A172 (cell line): ENCODE data around the gene MYO3B. TPM values are rescaled to one million over a fixed set of nuclear protein-coding genes. Genes with fewer than 3 reads are reported as not detected.

Experiments
- DNase-seq: peaks from one replicate; pipeline ENCODE4 v3.0.0-alpha.2; 2015; ENCODE audit warnings: low spot score
- total RNA-seq: library from RNA; depleted of rRNA; stranded (reverse); fragments of >200 nt; shearing (Covaris generic); gene quantifications from 2 replicates; pipeline ENCODE4 v1.2.3, GENCODE V29; 2014

The MYO3B gene
- total RNA-seq, 1 experiment from 2014 or later, result 0.03 TPM

GRCh38 chr2:170161516-170162270, 16.3 kb upstream of the MYO3B start:
- DNase-seq, result no peak

- DNase-seq, result peak; percentile 84
Measured at GRCh38 chr2:170162271-170162632, 15.7 kb upstream of the MYO3B start.

GRCh38 chr2:170163411-170164065, 14.4 kb upstream of the MYO3B start:
- DNase-seq, result no peak

- peak; percentile 42 for DNase-seq
Measured at GRCh38 chr2:170165129-170165528, 12.8 kb upstream of the MYO3B start.

GRCh38 chr2:170166735-170167134, 11.2 kb upstream of the MYO3B start:
- DNase-seq, result no peak

GRCh38 chr2:170170281-170171040, 7.5 kb upstream of the MYO3B start:
- no peak for DNase-seq

GRCh38 chr2:170176212-170176611, 1.7 kb upstream of the MYO3B start:
- no peak for DNase-seq

- DNase-seq, result no peak
Measured at GRCh38 chr2:170180031-170180566, 2.2 kb downstream of the MYO3B start.

GRCh38 chr2:170181602-170182001, 3.7 kb downstream of the MYO3B start:
- no peak for DNase-seq

- DNase-seq, result no peak
Measured at GRCh38 chr2:170185319-170185718, 7.4 kb downstream of the MYO3B start.

GRCh38 chr2:170189757-170190156, 11.8 kb downstream of the MYO3B start:
- DNase-seq, result no peak

GRCh38 chr2:170190172-170190571, 12.2 kb downstream of the MYO3B start:
- DNase-seq, result no peak

GRCh38 chr2:170191166-170191866, 13.4 kb downstream of the MYO3B start:
- no peak for DNase-seq

- DNase-seq, result no peak
Measured at GRCh38 chr2:170196963-170197362, 19.0 kb downstream of the MYO3B start.

GRCh38 chr2:170201275-170201674, 23.3 kb downstream of the MYO3B start:
- DNase-seq, result no peak

- no peak for DNase-seq
Measured at GRCh38 chr2:170201734-170202393, 23.9 kb downstream of the MYO3B start.

- DNase-seq, result no peak
Measured at GRCh38 chr2:170202437-170202836, 24.5 kb downstream of the MYO3B start.

- DNase-seq, result no peak
Measured at GRCh38 chr2:170204298-170204951, 26.5 kb downstream of the MYO3B start.

- no peak for DNase-seq
Measured at GRCh38 chr2:170206246-170206645, 28.3 kb downstream of the MYO3B start.

GRCh38 chr2:170206805-170207407, 29.0 kb downstream of the MYO3B start:
- DNase-seq, result no peak
